ENCODE results near the gene USP49.

DNA sequence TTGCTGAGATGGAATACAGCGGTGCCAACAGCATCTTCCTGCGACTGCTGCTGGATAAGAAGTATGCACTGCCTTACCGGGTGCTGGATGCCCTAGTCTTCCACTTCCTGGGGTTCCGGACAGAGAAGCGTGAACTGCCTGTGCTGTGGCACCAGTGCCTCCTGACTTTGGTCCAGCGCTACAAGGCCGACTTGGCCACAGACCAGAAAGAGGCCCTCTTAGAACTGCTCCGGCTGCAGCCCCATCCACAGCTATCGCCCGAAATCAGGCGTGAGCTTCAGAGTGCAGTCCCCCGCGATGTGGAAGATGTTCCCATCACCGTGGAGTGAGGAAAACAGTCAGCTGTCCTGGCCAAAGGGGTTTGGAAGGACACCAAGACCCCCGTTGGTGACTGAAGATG is 37.2 kb upstream of the USP49 start:
- TF ChIP-seq, protein P1, sequence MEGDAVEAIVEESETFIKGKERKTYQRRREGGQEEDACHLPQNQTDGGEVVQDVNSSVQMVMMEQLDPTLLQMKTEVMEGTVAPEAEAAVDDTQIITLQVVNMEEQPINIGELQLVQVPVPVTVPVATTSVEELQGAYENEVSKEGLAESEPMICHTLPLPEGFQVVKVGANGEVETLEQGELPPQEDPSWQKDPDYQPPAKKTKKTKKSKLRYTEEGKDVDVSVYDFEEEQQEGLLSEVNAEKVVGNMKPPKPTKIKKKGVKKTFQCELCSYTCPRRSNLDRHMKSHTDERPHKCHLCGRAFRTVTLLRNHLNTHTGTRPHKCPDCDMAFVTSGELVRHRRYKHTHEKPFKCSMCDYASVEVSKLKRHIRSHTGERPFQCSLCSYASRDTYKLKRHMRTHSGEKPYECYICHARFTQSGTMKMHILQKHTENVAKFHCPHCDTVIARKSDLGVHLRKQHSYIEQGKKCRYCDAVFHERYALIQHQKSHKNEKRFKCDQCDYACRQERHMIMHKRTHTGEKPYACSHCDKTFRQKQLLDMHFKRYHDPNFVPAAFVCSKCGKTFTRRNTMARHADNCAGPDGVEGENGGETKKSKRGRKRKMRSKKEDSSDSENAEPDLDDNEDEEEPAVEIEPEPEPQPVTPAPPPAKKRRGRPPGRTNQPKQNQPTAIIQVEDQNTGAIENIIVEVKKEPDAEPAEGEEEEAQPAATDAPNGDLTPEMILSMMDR (IDR thresholded peaks at IDR 0.05) = no peak
- no peak for TF ChIP-seq POLR2A (IDR thresholded peaks at IDR 0.05)
- TF ChIP-seq EP300 (IDR thresholded peaks at IDR 0.05) = no peak
- no peak for TF ChIP-seq POLR2AphosphoS5 (IDR thresholded peaks at IDR 0.05)

Measured in stomach (tissue), 4 donors.